Measurements from ENCODE around the gene AMIGO3. TPM values are rescaled to one million over a fixed set of nuclear protein-coding genes. Genes with fewer than 3 reads are reported as not detected.

AMIGO3 gene
- total and polyA plus RNA-seq, 10 of the 15 experiments (the other 5 are each of a cell fraction or from before 2014, with no cell fraction given) = 0.07 to 1.3 (median 0.44) TPM; not detected in 3

DNA sequence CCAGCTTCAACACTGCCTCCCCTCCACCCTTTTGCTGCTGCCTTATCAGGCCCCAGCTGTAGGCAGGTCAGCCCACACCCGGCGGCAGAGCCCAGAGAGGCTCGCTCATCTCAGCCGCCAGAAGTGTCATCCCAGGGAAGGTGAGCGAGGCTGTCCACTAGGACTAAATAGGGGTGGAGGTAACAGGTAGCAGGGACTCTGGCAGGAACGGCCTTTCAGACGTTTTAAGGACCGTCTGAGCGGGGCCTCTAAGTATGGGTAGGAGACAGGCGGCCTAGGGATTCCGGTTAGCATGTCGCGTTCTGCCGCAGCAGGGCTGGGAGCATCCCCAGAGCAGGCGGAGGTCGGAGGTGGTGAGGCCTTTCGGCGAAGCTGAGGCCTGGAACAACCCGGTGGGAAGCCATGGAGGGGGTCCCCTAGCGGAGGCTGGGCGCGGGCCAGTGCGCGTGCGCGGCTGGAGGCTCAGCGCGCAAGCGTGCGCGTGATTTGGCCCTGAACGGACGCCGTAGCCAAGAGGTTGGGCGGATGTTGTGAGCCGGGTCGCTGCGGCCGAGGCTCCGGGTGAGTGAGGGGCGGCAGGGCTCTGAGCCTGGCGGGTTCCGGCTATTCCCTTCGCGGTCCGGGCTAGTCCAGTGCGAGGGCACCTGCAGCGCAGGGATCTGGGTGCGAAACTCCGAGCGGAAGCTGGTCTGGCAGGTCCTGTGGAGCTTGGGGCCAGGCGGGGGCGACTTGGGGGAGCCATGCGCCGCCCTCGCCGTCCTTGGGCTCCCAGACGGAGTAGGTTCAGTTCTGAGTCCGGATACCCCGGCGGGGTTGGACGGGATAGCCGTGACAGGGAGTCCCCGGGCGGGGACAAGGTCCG, 30.2 kb downstream of the AMIGO3 start, which contains the start of the genes MST1 and RNF123 (continued):
- TF ChIP-seq, protein P1, sequence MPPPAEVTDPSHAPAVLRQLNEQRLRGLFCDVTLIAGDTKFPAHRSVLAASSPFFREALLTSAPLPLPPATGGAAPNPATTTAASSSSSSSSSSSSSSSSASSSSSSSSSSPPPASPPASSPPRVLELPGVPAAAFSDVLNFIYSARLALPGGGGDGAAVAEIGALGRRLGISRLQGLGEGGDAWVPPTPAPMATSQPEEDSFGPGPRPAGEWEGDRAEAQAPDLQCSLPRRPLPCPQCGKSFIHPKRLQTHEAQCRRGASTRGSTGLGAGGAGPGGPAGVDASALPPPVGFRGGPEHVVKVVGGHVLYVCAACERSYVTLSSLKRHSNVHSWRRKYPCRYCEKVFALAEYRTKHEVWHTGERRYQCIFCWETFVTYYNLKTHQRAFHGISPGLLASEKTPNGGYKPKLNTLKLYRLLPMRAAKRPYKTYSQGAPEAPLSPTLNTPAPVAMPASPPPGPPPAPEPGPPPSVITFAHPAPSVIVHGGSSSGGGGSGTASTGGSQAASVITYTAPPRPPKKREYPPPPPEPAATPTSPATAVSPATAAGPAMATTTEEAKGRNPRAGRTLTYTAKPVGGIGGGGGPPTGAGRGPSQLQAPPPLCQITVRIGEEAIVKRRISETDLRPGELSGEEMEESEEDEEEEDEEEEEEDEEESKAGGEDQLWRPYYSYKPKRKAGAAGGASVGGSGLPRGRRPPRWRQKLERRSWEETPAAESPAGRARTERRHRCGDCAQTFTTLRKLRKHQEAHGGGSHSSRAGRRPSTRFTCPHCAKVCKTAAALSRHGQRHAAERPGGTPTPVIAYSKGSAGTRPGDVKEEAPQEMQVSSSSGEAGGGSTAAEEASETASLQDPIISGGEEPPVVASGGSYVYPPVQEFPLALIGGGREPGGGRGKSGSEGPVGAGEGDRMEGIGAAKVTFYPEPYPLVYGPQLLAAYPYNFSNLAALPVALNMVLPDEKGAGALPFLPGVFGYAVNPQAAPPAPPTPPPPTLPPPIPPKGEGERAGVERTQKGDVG (CRISPR knock-in tag; IDR thresholded peaks at IDR 0.05) = no peak
- TF ChIP-seq EGR1 (IDR thresholded peaks at IDR 0.05; ENCODE audit: borderline replicate concordance in 1 of 2, low read depth in 2 of 2, low read length in 2 of 2) (peak in 1 of 2 experiments; percentile 17; a peak in 1 of 3 replicates), ETV6 (conservative IDR thresholded peaks at IDR 0.05 in 1 of 2, IDR thresholded peaks at IDR 0.05 in 1 of 2; ENCODE audit: borderline replicate concordance in 1 of 2, low read depth in 1 of 2) (no peak), STAT1 (conservative IDR thresholded peaks at IDR 0.05) (no peak), HCFC1 (IDR thresholded peaks at IDR 0.05; ENCODE audit: low read length) (peak; percentile 81), RELA (IDR thresholded peaks at IDR 0.05; ENCODE audit: borderline replicate concordance, partially characterized antibody) (peak; percentile 81), IRF4 (IDR thresholded peaks at IDR 0.05; ENCODE audit: low read depth, low read length) (no peak), NRF1 (conservative IDR thresholded peaks at IDR 0.05; ENCODE audit: low read depth, low read length) (peak; percentile 87), NBN (IDR thresholded peaks at IDR 0.05) (peak; percentile 58; the same call in 1 of the 2 replicates), EZH2 (IDR thresholded peaks at IDR 0.05; ENCODE audit: borderline replicate concordance, control insufficient read depth, low read depth, low read length) (no peak), MEF2A (IDR thresholded peaks at IDR 0.05; ENCODE audit: insufficient read depth, low read depth, low read length) (no peak)
- TF ChIP-seq, protein P2, sequence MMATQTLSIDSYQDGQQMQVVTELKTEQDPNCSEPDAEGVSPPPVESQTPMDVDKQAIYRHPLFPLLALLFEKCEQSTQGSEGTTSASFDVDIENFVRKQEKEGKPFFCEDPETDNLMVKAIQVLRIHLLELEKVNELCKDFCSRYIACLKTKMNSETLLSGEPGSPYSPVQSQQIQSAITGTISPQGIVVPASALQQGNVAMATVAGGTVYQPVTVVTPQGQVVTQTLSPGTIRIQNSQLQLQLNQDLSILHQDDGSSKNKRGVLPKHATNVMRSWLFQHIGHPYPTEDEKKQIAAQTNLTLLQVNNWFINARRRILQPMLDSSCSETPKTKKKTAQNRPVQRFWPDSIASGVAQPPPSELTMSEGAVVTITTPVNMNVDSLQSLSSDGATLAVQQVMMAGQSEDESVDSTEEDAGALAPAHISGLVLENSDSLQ (IDR thresholded peaks at IDR 0.05) = no peak
- TF ChIP-seq, protein P3, sequence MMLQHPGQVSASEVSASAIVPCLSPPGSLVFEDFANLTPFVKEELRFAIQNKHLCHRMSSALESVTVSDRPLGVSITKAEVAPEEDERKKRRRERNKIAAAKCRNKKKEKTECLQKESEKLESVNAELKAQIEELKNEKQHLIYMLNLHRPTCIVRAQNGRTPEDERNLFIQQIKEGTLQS (IDR thresholded peaks at IDR 0.05; ENCODE audit: borderline replicate concordance, extremely low read depth, low read depth, low read length) = no peak
- TF ChIP-seq, protein P4, sequence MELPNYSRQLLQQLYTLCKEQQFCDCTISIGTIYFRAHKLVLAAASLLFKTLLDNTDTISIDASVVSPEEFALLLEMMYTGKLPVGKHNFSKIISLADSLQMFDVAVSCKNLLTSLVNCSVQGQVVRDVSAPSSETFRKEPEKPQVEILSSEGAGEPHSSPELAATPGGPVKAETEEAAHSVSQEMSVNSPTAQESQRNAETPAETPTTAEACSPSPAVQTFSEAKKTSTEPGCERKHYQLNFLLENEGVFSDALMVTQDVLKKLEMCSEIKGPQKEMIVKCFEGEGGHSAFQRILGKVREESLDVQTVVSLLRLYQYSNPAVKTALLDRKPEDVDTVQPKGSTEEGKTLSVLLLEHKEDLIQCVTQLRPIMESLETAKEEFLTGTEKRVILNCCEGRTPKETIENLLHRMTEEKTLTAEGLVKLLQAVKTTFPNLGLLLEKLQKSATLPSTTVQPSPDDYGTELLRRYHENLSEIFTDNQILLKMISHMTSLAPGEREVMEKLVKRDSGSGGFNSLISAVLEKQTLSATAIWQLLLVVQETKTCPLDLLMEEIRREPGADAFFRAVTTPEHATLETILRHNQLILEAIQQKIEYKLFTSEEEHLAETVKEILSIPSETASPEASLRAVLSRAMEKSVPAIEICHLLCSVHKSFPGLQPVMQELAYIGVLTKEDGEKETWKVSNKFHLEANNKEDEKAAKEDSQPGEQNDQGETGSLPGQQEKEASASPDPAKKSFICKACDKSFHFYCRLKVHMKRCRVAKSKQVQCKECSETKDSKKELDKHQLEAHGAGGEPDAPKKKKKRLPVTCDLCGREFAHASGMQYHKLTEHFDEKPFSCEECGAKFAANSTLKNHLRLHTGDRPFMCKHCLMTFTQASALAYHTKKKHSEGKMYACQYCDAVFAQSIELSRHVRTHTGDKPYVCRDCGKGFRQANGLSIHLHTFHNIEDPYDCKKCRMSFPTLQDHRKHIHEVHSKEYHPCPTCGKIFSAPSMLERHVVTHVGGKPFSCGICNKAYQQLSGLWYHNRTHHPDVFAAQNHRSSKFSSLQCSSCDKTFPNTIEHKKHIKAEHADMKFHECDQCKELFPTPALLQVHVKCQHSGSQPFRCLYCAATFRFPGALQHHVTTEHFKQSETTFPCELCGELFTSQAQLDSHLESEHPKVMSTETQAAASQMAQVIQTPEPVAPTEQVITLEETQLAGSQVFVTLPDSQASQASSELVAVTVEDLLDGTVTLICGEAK (IDR thresholded peaks at IDR 0.05; ENCODE audit: borderline replicate concordance) = peak; percentile 89
- TF ChIP-seq, protein P5, sequence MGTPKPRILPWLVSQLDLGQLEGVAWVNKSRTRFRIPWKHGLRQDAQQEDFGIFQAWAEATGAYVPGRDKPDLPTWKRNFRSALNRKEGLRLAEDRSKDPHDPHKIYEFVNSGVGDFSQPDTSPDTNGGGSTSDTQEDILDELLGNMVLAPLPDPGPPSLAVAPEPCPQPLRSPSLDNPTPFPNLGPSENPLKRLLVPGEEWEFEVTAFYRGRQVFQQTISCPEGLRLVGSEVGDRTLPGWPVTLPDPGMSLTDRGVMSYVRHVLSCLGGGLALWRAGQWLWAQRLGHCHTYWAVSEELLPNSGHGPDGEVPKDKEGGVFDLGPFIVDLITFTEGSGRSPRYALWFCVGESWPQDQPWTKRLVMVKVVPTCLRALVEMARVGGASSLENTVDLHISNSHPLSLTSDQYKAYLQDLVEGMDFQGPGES (IDR thresholded peaks at IDR 0.05) = 0 out of 2 replicates have a peak, but pooled peaks have one; percentile 11
- TF ChIP-seq, protein P6, sequence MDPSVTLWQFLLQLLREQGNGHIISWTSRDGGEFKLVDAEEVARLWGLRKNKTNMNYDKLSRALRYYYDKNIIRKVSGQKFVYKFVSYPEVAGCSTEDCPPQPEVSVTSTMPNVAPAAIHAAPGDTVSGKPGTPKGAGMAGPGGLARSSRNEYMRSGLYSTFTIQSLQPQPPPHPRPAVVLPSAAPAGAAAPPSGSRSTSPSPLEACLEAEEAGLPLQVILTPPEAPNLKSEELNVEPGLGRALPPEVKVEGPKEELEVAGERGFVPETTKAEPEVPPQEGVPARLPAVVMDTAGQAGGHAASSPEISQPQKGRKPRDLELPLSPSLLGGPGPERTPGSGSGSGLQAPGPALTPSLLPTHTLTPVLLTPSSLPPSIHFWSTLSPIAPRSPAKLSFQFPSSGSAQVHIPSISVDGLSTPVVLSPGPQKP (IDR thresholded peaks at IDR 0.05; ENCODE audit: low read depth, low read length) = no peak

All from GM12878 (cell line).